ENCODE measurements around the gene CNKSR1. TPM values are rescaled to one million over a fixed set of nuclear protein-coding genes. Genes with fewer than 3 reads are reported as not detected.

CNKSR1 gene
- total and polyA plus RNA-seq, 2 of the 4 experiments (the other 2 are of a cell fraction): 0.43 TPM; not detected in 1

DNA sequence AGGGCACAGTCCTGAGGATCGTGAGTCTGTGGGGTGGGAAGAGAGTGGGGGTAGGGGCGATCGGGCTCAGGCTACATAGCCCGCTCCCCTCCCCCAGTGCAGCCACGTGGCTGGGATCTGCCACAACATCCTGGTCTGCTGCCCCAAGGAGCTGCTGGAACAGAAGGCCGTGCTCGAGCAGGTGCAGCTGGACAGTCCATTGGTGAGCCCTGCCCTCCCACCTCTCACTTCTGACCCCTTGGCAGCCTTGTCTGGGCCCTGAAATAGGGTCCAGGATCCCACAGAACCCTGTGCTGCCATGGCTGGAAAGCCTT is 5.0 kb downstream of the CNKSR1 start:
- no peak overlapping the region for H3K9ac ChIP-seq (ENCODE audit: low read depth, low read length)
- no peak overlapping the region for H3K18ac ChIP-seq (ENCODE audit: low read depth, low read length)
- no peak overlapping the region for H3K4ac ChIP-seq (ENCODE audit: low read depth, low read length)
- no peak overlapping the region for H4K5ac ChIP-seq (ENCODE audit: low read depth, low read length)
- no peaks in the 10 kb centered on the region for H4K20me1 ChIP-seq (ENCODE audit: insufficient read depth, low read length)
- no peak overlapping the region for H2BK20ac ChIP-seq (ENCODE audit: low read depth, low read length)
- no peak overlapping the region for H4K91ac ChIP-seq (ENCODE audit: insufficient read depth, low read depth, low read length)
- H3K4me2 ChIP-seq (ENCODE audit: low read depth, low read length): no peak overlapping the region
- H2AK9ac ChIP-seq (replicated peaks; ENCODE audit: low read depth, low read length, poor library complexity): no peak overlapping the region
- H3K56ac ChIP-seq (ENCODE audit: extremely low read depth, insufficient read depth, low read length): no peak overlapping the region
- H3K27ac ChIP-seq (ENCODE audit: insufficient read depth, low read length): no peak overlapping the region
- no CpG with 5 or more reads among the region's 7 CpGs for WGBS, 2 experiments (ENCODE audit: extremely low coverage in 2 of 2, insufficient read length in 1 of 2)
- H3K4me1 ChIP-seq (ENCODE audit: control insufficient read depth, insufficient read depth, low read length): no peaks in the 10 kb centered on the region
- BruUV-seq (replicated peaks): no TSS peak
- DNase-seq (no peak), ATAC-seq (ENCODE audit: low read depth) (no peak)
- intact Hi-C loops (cut with micrococcal nuclease): no loop called here
- H3K23ac ChIP-seq (ENCODE audit: low read depth, low read length): no peak overlapping the region
- H4K8ac ChIP-seq (ENCODE audit: low read depth in 2 of 2, low read length in 2 of 2): no peak overlapping the region
- TF ChIP-seq MAZ (IDR thresholded peaks at IDR 0.05; ENCODE audit: borderline replicate concordance, low read depth, low read length) (no peak), RFX5 (IDR thresholded peaks at IDR 0.05; ENCODE audit: low read depth, low read length) (no peak), RCOR1 (IDR thresholded peaks at IDR 0.05; ENCODE audit: insufficient replicate concordance, low read length) (no peak), SMC3 (IDR thresholded peaks at IDR 0.05; ENCODE audit: low read depth, low read length) (no peak), MXI1 (IDR thresholded peaks at IDR 0.05; ENCODE audit: borderline replicate concordance, low read depth, low read length) (no peak), CEBPB (IDR thresholded peaks at IDR 0.05; ENCODE audit: low read depth, low read length) (no peak), POLR2A (IDR thresholded peaks at IDR 0.05; ENCODE audit: low read depth, low read length) (no peak), BHLHE40 (IDR thresholded peaks at IDR 0.05; ENCODE audit: low read depth, low read length) (no peak), CHD1 (IDR thresholded peaks at IDR 0.05; ENCODE audit: low read depth, low read length) (no peak), MAFK (IDR thresholded peaks at IDR 0.05; ENCODE audit: low read depth, low read length) (no peak), RAD21 (IDR thresholded peaks at IDR 0.05; ENCODE audit: low read length) (no peak), CTCF (conservative IDR thresholded peaks at IDR 0.05; ENCODE audit: low read depth, low read length) (no peak), FOS (IDR thresholded peaks at IDR 0.05; ENCODE audit: low read depth, low read length) (no peak), NFE2L2 (IDR thresholded peaks at IDR 0.05; ENCODE audit: low read depth, low read length) (no peak)
- TF ChIP-seq, protein P1, sequence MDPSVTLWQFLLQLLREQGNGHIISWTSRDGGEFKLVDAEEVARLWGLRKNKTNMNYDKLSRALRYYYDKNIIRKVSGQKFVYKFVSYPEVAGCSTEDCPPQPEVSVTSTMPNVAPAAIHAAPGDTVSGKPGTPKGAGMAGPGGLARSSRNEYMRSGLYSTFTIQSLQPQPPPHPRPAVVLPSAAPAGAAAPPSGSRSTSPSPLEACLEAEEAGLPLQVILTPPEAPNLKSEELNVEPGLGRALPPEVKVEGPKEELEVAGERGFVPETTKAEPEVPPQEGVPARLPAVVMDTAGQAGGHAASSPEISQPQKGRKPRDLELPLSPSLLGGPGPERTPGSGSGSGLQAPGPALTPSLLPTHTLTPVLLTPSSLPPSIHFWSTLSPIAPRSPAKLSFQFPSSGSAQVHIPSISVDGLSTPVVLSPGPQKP (IDR thresholded peaks at IDR 0.05; ENCODE audit: borderline replicate concordance, low read depth, low read length): no peak
- TF ChIP-seq, protein P2, sequence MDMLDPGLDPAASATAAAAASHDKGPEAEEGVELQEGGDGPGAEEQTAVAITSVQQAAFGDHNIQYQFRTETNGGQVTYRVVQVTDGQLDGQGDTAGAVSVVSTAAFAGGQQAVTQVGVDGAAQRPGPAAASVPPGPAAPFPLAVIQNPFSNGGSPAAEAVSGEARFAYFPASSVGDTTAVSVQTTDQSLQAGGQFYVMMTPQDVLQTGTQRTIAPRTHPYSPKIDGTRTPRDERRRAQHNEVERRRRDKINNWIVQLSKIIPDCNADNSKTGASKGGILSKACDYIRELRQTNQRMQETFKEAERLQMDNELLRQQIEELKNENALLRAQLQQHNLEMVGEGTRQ (IDR thresholded peaks at IDR 0.05; ENCODE audit: low read depth, low read length): no peak
- no peak overlapping the region for H2BK15ac ChIP-seq (ENCODE audit: low read depth, low read length)
- CTCF ChIA-PET: interaction anchor here (1.4 kb wide), 1 partner anchor 13 kb away, joined by 4 read pairs; the partner anchor contains the start of gene ZNF593
- no peak overlapping the region for H3K4me3 ChIP-seq (ENCODE audit: insufficient read depth, low read depth, low read length)
- in situ Hi-C loops (cut with MboI; ENCODE audit: low sequenced_read_pairs): no loop called here
- peaks cover 3% of the 10 kb centered on the region for H3K27me3 ChIP-seq (ENCODE audit: control insufficient read depth, insufficient read depth, low read length)
- dilution Hi-C loops (cut with HindIII; ENCODE audit: low sequenced_read_pairs, unreplicated experiment): no loop called here
- H2AFZ ChIP-seq (replicated peaks; ENCODE audit: low read length, poor library complexity): no peak overlapping the region
- H2BK120ac ChIP-seq (ENCODE audit: low read depth, low read length): no peak overlapping the region
- H3K36me3 ChIP-seq (ENCODE audit: control insufficient read depth, insufficient read depth, low read length): no peaks in the 10 kb centered on the region
- no peaks in the 10 kb centered on the region for H3K79me1 ChIP-seq (ENCODE audit: low read depth in 1 of 2, low read length in 2 of 2)
- H3K9me1 ChIP-seq (ENCODE audit: insufficient read depth, low read length): no peaks in the 10 kb centered on the region
- no peaks in the 10 kb centered on the region for H3K9me3 ChIP-seq (ENCODE audit: control insufficient read depth, insufficient read depth, low read length)
- H2BK5ac ChIP-seq (ENCODE audit: low read depth, low read length, poor library complexity, severe bottlenecking): no peak overlapping the region
- POLR2A ChIA-PET (ENCODE audit: unreplicated experiment): no interaction called here
- no peak overlapping the region for H3K14ac ChIP-seq (replicated peaks; ENCODE audit: low read depth, low read length)
- no peak overlapping the region for H2AK5ac ChIP-seq (ENCODE audit: low read depth, low read length)

Measured in IMR-90 (cell line).